H9 (cell line): ENCODE measurements around the gene TENM3. TPM values are rescaled to one million over a fixed set of nuclear protein-coding genes. Genes with fewer than 3 reads are reported as not detected.

Experiments
- DNase-seq: peaks from one replicate; pipeline ENCODE4 v3.0.0-alpha.2; 2017
- H2AFZ ChIP-seq: one replicate; pipeline ENCODE4 v1.6.1; 2013; ENCODE audit warnings: mild to moderate bottlenecking, low read length, control low read depth, moderate library complexity
- H2AK5ac ChIP-seq: 2 replicates; pipeline ENCODE4 v1.6.1; 2013; ENCODE audit warnings: low read length, control low read depth, mixed read lengths; ENCODE audit not compliant: insufficient read length
- H2BK120ac ChIP-seq: one replicate; pipeline ENCODE4 v1.6.1; 2013; ENCODE audit warnings: low read depth, mild to moderate bottlenecking, low read length, control low read depth, inconsistent platforms; ENCODE audit not compliant: poor library complexity, severe bottlenecking
- H2BK12ac ChIP-seq: 2 replicates; pipeline ENCODE4 v1.6.1; 2013; ENCODE audit warnings: low read length, control low read depth, mixed read lengths, low read depth; ENCODE audit not compliant: insufficient read length
- H2BK15ac ChIP-seq: 2 replicates; pipeline ENCODE4 v1.6.1; 2013; ENCODE audit warnings: low read depth, low read length, control low read depth
- H2BK20ac ChIP-seq: one replicate; pipeline ENCODE4 v1.6.1; 2013; ENCODE audit warnings: low read depth, mild to moderate bottlenecking, low read length, control low read depth, inconsistent platforms; ENCODE audit not compliant: poor library complexity, severe bottlenecking
- H2BK5ac ChIP-seq: 2 replicates; pipeline ENCODE4 v1.6.1; 2013; ENCODE audit warnings: low read length, control low read depth, mixed read lengths; ENCODE audit not compliant: insufficient read length
- H3K14ac ChIP-seq: 2 replicates; pipeline ENCODE4 v1.6.1; 2013; ENCODE audit warnings: low read length, control low read depth; ENCODE audit not compliant: insufficient read depth
- H3K18ac ChIP-seq: 2 replicates; pipeline ENCODE4 v1.6.1; 2013; ENCODE audit warnings: low read depth, mild to moderate bottlenecking, mixed read lengths, low read length, control low read depth; ENCODE audit not compliant: insufficient read length
- H3K23ac ChIP-seq: 2 replicates; pipeline ENCODE4 v1.6.1; 2013; ENCODE audit warnings: low read length, control low read depth, mixed read lengths, low read depth; ENCODE audit not compliant: insufficient read length
- H3K23me2 ChIP-seq: 2 replicates; pipeline ENCODE4 v1.6.1; 2013; ENCODE audit warnings: low read depth, mild to moderate bottlenecking, mixed read lengths, low read length, control low read depth; ENCODE audit not compliant: insufficient read length, poor library complexity, severe bottlenecking
- H3K27ac ChIP-seq: 2 replicates; pipeline ENCODE4 v1.5.1; 2013; ENCODE audit warnings: low read length, control low read depth, mixed read lengths, low read depth; ENCODE audit not compliant: insufficient read length
- H3K27me3 ChIP-seq: 2 replicates; pipeline ENCODE4 v1.6.1; 2013; ENCODE audit warnings: low read length, control low read depth, inconsistent platforms; ENCODE audit not compliant: insufficient read depth
- H3K4ac ChIP-seq: 2 replicates; pipeline ENCODE4 v1.6.1; 2013; ENCODE audit warnings: low read depth, mild to moderate bottlenecking, control low read depth, inconsistent platforms, low read length, moderate library complexity
- H3K4me1 ChIP-seq: 2 replicates; pipeline ENCODE4 v1.6.1; 2013; ENCODE audit warnings: low read length, control low read depth, inconsistent platforms; ENCODE audit not compliant: insufficient read depth
- H3K4me2 ChIP-seq: 2 replicates; pipeline ENCODE4 v1.6.1; 2013; ENCODE audit warnings: low read length, control low read depth, mixed read lengths; ENCODE audit not compliant: insufficient read length, insufficient read depth
- H3K56ac ChIP-seq: 2 replicates; pipeline ENCODE4 v1.6.1; 2013; ENCODE audit warnings: low read depth, mild to moderate bottlenecking, mixed read lengths, low read length, control low read depth; ENCODE audit not compliant: insufficient read length
- H3K79me1 ChIP-seq: 2 replicates; pipeline ENCODE4 v1.6.1; 2013; ENCODE audit warnings: low read depth, mild to moderate bottlenecking, moderate library complexity, low read length, control low read depth, inconsistent platforms; ENCODE audit not compliant: insufficient read depth, poor library complexity, severe bottlenecking
- H3K79me2 ChIP-seq: 2 replicates; pipeline ENCODE4 v1.6.1; 2013; ENCODE audit warnings: low read length, control low read depth, inconsistent platforms; ENCODE audit not compliant: insufficient read depth
- H3K9ac ChIP-seq: 2 replicates; pipeline ENCODE4 v1.6.1; 2013; ENCODE audit warnings: low read length, control low read depth, mixed read lengths; ENCODE audit not compliant: insufficient read length; ENCODE audit errors: extremely low read depth
- H3K9me3 ChIP-seq: one replicate; pipeline ENCODE4 v1.6.1; 2013; ENCODE audit warnings: low read depth, low read length, inconsistent platforms; ENCODE audit not compliant: control insufficient read depth
- H3T11ph ChIP-seq: one replicate; pipeline ENCODE4 v1.6.1; 2013; ENCODE audit warnings: mild to moderate bottlenecking, low read length, control low read depth, inconsistent platforms
- H4K20me1 ChIP-seq: one replicate; pipeline ENCODE4 v1.6.1; 2013; ENCODE audit not compliant: control insufficient read depth, insufficient read length, insufficient read depth
- H4K5ac ChIP-seq: 2 replicates; pipeline ENCODE4 v1.6.1; 2013; ENCODE audit warnings: low read depth, mild to moderate bottlenecking, mixed read lengths, low read length, control low read depth; ENCODE audit not compliant: insufficient read length
- H4K8ac ChIP-seq: replicated peaks from 2 replicates; pipeline ENCODE4 v1.6.1; 2013; ENCODE audit warnings: low read length, control low read depth, mixed read lengths, low read depth; ENCODE audit not compliant: insufficient read length
- H4K91ac ChIP-seq: 2 replicates; pipeline ENCODE4 v1.6.1; 2013; ENCODE audit warnings: low read depth, mild to moderate bottlenecking, moderate library complexity, mixed read lengths, low read length, control low read depth; ENCODE audit not compliant: insufficient read length
- H3K27ac Mint-ChIP-seq, 3 experiments: 2 replicates in 2 of 3; 3 replicates in 1 of 3; pipeline ENCODE4 v1.8.0; 2020 to 2021; ENCODE audit warnings: mixed read lengths in 3 of 3, mild to moderate bottlenecking in 1 of 3, moderate library complexity in 1 of 3
- H3K27me3 Mint-ChIP-seq: 2 replicates; pipeline ENCODE4 v1.8.0; 2021; ENCODE audit warnings: low read depth, mild to moderate bottlenecking, moderate library complexity, mixed read lengths
- H3K36me3 Mint-ChIP-seq, 3 experiments: 2 replicates in 2 of 3; 3 replicates in 1 of 3; pipeline ENCODE4 v1.8.0; 2020 to 2021; ENCODE audit warnings: low read depth in 3 of 3, mixed read lengths in 3 of 3; ENCODE audit not compliant: insufficient read depth in 1 of 3
- H3K4me1 Mint-ChIP-seq, 2 experiments: 2 replicates each; pipeline ENCODE4 v1.8.0; 2020; ENCODE audit warnings: mixed read lengths in 2 of 2
- H3K4me3 Mint-ChIP-seq, 2 experiments: 2 replicates in 1 of 2; 3 replicates in 1 of 2; pipeline ENCODE4 v1.8.0; 2020 to 2021; ENCODE audit warnings: mild to moderate bottlenecking in 2 of 2, mixed read lengths in 2 of 2, moderate library complexity in 1 of 2
- H3K9me3 Mint-ChIP-seq, 2 experiments: 2 replicates in 1 of 2; 3 replicates in 1 of 2; pipeline ENCODE4 v1.8.0; 2020; ENCODE audit warnings: mild to moderate bottlenecking in 2 of 2, mixed read lengths in 2 of 2, moderate library complexity in 1 of 2
- whole genome bisulfite sequencing: extraction: QIAGEN DNeasy Blood & Tissue Kit; methylation state at CpG from one replicate; pipeline ENCODE4 v1.1.7; 2013; ENCODE audit warnings: missing lambda C conversion rate, low lambda C conversion rate, mixed read lengths; ENCODE audit not compliant: insufficient read length; ENCODE audit errors: extremely low coverage; 5-methylcytosine and 5-hydroxymethylcytosine counted together
- total RNA-seq: library from RNA; stranded (reverse); gene quantifications from 2 replicates; pipeline ENCODE4 v1.2.1, GENCODE V29; 2021
- TF ChIP-seq, protein P1 (sequence below): fragments of 200-600 bp; sonication (generic); conservative IDR thresholded peaks from 3 replicates; pipeline ENCODE4 v1.8.0; 2021; ENCODE audit warnings: antibody characterized with exemption, mild to moderate bottlenecking

Gene TENM3
- total RNA-seq, 1 experiment from 2014 or later: 49.6 TPM

DNA sequence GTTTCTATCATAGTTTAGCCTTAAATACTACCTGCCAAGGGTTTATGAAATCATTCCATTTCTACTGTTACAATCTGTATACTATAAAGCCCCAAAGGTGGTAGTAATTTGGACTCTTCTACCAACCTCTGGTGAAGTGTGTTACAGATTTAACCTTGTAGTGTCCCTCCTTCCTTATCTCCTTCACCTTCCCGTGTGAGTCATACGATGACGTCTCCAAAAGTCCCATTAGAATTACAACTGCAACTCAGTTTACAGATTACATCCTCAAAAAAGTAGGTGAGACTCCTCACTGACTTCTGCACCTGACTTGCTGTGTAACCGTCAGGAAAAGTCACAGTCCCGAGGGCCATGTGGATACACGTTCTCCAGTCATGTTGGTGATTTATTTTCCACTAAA is 455.0 kb downstream of the TENM3 start:
- no peak for DNase-seq
- H3K27me3 Mint-ChIP-seq: no peaks in the 10 kb centered on the region
- no peak overlapping the region for H4K5ac ChIP-seq
- no peak overlapping the region for H2AFZ ChIP-seq
- H2AK5ac ChIP-seq: no peak overlapping the region
- no peaks in the 10 kb centered on the region for H3K9me3 ChIP-seq
- no peaks in the 10 kb centered on the region for H3K79me1 ChIP-seq
- TF ChIP-seq, protein P1, sequence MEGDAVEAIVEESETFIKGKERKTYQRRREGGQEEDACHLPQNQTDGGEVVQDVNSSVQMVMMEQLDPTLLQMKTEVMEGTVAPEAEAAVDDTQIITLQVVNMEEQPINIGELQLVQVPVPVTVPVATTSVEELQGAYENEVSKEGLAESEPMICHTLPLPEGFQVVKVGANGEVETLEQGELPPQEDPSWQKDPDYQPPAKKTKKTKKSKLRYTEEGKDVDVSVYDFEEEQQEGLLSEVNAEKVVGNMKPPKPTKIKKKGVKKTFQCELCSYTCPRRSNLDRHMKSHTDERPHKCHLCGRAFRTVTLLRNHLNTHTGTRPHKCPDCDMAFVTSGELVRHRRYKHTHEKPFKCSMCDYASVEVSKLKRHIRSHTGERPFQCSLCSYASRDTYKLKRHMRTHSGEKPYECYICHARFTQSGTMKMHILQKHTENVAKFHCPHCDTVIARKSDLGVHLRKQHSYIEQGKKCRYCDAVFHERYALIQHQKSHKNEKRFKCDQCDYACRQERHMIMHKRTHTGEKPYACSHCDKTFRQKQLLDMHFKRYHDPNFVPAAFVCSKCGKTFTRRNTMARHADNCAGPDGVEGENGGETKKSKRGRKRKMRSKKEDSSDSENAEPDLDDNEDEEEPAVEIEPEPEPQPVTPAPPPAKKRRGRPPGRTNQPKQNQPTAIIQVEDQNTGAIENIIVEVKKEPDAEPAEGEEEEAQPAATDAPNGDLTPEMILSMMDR: no peak
- H3K23me2 ChIP-seq: no peaks in the 10 kb centered on the region
- no peak overlapping the region for H2BK12ac ChIP-seq
- H3K4me2 ChIP-seq: no peak overlapping the region
- no peak overlapping the region for H3K14ac ChIP-seq
- H3K4me1 Mint-ChIP-seq: peaks cover 25 to 29% of the 10 kb centered on the region in 2 experiments
- H3K56ac ChIP-seq: no peak overlapping the region
- no peak overlapping the region for H2BK120ac ChIP-seq
- no peak overlapping the region for H3K9ac ChIP-seq
- no peak overlapping the region for H2BK5ac ChIP-seq
- no peaks in the 10 kb centered on the region for H3K79me2 ChIP-seq
- no CpG with 5 or more reads among the region's 6 CpGs for WGBS
- H3K4ac ChIP-seq: no peak overlapping the region
- H2BK15ac ChIP-seq: no peak overlapping the region
- H2BK20ac ChIP-seq: no peak overlapping the region
- no peak overlapping the region for H3K4me3 Mint-ChIP-seq
- H3K27ac Mint-ChIP-seq: peak overlapping the region in 1 of 3 experiments; percentile 7; a peak in 3 of 7 replicates
- H4K8ac ChIP-seq: no peak overlapping the region
- no peaks in the 10 kb centered on the region for H3K9me3 Mint-ChIP-seq
- no peak overlapping the region for H3K23ac ChIP-seq
- no peaks in the 10 kb centered on the region; the same call in 1 of the 2 replicates for H3K4me1 ChIP-seq
- H3K27me3 ChIP-seq: no peaks in the 10 kb centered on the region
- no peak overlapping the region for H3T11ph ChIP-seq
- H3K36me3 Mint-ChIP-seq: peaks cover 0 to 5% (median 4%) of the 10 kb centered on the region in 3 experiments; a peak in 3 of 7 replicates
- H4K20me1 ChIP-seq: no peaks in the 10 kb centered on the region
- H4K91ac ChIP-seq: no peak overlapping the region
- no peak overlapping the region for H3K27ac ChIP-seq
- no peak overlapping the region for H3K18ac ChIP-seq
